ELR (cell line): ENCODE data around the gene CALML6.

ENCODE experiments used
- DNase-seq: peaks from one replicate; pipeline ENCODE4 v3.0.0-alpha.2; 2015; ENCODE audit warnings: low read depth

CALML6 gene

GRCh38 chr1:1911350-1912041 is 3.6 kb upstream of the CALML6 start:
- no peak for DNase-seq

- no peak for DNase-seq
These were observed 724 bp upstream of the CALML6 start for GRCh38 chr1:1914101-1914970.

DNA sequence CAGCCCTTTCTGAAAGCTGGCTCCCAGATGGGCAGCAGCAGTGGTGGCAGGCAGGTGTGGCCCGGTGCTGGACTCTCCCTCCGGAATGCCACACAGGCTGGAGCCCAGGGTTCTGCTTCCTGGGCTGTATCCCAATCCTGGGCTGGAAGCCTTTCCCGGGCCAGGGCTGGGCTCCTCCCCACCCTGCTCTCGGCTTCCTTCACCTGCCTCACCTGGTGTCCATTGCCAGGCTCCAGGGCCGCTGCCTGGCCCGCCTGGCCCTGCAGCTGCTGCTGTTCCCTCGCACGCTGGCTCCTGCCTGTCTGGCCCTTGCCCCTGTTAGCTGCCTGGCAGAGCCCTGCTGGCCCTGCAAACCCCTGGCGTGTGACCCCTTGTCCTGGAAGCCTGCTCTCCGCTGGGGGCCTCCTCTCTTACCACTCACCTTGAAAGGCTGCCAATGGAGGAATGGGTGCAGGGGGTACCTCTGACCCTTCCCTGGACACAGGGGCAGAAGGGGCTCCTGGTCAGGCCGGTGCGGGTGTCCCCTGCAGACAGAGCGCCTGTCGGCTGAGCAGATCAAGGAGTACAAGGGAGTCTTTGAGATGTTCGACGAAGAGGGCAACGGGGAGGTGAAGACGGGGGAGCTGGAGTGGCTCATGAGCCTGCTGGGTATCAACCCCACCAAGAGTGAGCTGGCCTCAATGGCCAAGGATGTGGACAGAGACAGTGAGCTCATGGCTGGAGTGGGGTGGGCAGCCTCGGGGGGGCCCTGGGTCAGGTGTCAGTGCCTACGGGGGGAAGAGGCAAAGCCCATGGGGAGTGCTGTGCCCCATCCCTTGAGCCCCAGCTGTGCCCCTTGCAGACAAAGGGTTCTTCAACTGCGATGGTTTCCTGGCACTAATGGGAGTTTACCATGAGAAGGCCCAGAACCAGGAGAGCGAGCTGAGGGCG is 1.1 kb downstream of the CALML6 start:
- no peak for DNase-seq

GRCh38 chr1:1916851-1917251 is 1.8 kb downstream of the CALML6 start:
- no peak for DNase-seq

GRCh38 chr1:1917304-1917976 is 2.4 kb downstream of the CALML6 start:
- no peak for DNase-seq

DNA sequence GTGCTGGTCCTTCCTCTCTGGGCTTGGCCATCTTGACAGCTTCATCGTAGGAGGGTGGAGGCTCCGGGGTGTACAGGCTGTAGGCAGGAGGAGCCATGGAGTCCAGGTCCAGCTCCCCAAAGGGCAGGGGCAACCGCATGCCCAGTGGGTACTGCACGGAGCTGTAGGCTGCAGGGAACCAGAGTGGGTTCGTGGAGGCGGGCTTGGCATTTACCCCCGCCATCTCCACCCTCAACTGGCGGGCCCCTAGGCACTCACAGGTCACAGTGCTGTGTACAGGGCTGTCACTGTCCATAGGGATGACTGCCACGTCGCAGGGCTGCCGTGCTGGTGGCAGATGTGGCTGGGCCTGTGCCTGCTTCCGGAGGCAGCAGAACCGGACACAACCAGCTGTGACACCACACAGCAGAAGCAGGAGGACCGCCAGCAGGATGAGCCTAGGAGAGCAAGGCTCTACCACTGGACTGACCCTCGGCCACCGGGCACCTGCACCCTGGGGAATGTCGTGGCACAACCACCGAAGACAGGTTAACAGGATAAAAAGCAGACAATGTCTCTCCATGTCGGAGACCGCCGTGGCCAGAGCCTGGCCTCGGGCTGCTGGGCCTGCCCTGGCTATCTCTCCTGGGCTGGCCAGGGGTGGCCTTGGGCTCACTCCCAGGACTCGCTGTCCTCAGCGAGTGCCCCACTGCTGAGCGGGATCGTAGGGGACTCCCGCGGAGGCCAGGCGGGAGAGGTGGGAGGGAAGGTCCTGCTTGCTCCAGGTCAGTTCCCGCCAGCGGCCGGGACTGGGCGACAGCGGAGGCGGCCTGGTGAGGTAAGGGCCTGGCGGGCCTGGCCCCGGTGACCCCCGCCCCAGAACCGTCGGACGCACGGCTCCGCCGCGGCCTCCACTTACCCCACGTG is 3.2 kb downstream of the CALML6 start:
- no peak for DNase-seq

GRCh38 chr1:1918901-1919303 is 3.8 kb downstream of the CALML6 start, which contains the start of gene TMEM52:
Gene TMEM52 (minus strand): TSS chr1:1919279. CDS start chr1:1919265, 14 bp downstream.
- DNase-seq: no peak

DNA sequence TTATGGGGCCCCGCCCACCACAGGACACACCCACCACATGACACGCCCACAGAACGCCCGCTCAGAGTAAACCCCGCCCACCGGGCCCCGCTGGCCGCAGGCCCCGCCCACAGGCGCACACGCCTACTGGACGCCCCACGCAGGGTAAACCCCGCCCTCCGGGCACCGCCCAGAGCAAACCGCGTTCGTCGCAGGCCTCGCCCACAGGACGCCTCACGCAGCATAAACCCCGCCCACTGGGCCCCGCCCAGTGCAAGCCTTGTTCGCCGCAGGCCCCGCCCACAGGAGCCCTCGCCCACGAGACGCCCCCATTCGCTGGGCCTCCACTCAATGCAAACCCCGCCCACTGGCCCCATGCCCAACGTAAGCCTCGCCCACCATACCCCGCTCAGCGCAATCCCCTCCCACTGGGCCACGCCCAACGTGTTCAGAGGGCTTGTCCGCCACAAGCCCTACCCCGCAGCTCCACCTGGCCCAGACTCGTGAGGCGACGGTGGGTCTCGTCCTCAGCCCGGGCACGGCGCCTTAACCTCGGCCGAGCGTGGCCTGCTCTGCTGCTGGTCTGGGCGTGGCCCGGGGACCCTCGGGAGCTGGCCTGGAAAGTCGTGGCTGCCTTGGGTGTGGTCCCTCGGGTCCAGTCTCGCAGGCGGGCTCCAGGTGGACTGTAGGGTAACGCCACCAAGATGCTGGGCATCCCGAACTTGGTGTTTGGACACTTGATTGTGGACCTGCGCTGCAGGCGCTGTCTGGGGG is 4.4 kb downstream of the CALML6 start:
- peak; percentile 94 for DNase-seq

GRCh38 chr1:1920057-1920607 is 5.1 kb downstream of the CALML6 start:
- DNase-seq: no peak

DNA sequence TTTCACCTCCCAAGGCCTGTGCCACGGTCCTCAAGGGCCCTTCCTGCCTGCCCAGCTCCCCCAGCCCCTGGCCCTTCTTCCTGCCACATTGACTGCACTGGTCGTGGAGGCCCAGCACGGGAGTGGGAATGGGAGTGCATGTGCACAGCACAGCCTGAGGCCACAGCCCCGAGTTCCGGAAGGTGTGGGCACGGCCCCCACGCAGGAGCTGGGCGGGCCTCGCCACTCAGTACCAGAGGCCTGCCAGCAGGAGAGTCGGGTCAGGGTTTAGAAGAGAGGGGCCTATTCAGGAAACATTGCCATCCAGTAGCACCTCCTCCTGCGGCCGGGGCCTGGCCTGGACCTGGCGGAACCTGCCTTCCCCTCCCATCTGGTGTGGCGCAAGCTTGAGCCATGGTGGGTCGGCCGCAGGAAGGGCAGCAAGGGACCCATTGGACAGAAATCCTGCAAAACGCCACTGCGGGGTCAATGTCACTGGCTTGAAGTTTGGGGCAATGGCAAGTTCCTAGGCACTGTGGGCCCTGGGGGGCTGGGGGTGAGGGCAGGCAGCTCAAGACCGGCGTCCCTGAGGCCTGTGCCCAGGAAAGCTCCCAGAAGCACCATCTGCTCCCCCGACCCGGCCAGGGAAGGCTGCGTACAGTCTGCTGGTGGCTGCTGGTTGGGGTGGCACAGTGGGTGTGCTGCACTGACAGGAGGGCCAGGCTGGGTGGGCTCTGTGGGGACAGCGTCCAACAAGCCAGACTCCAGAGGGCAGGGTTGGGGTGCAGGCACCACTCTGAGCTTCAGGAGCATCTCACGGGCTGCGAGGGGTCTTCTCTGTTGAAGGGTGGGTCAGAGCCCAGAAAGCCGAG is 5.8 kb downstream of the CALML6 start:
- no peak for DNase-seq

- no peak for DNase-seq
These were observed 6.4 kb downstream of the CALML6 start for GRCh38 chr1:1921459-1921862.

GRCh38 chr1:1921901-1922701 is 7.0 kb downstream of the CALML6 start:
- DNase-seq: no peak

DNA sequence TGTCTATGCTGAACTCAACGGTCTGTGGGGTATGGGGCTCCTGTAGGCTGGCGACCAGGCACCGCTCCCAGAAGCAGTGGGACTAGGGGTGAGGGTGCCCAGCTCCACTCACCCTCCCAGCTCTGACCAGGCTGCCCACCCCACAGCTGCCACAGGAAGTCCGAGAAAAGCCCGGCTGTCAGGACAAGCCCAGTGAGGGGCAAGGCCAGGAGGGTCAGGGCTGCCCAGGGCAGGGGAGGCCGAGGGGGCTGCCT is 7.6 kb downstream of the CALML6 start:
- no peak for DNase-seq

DNA sequence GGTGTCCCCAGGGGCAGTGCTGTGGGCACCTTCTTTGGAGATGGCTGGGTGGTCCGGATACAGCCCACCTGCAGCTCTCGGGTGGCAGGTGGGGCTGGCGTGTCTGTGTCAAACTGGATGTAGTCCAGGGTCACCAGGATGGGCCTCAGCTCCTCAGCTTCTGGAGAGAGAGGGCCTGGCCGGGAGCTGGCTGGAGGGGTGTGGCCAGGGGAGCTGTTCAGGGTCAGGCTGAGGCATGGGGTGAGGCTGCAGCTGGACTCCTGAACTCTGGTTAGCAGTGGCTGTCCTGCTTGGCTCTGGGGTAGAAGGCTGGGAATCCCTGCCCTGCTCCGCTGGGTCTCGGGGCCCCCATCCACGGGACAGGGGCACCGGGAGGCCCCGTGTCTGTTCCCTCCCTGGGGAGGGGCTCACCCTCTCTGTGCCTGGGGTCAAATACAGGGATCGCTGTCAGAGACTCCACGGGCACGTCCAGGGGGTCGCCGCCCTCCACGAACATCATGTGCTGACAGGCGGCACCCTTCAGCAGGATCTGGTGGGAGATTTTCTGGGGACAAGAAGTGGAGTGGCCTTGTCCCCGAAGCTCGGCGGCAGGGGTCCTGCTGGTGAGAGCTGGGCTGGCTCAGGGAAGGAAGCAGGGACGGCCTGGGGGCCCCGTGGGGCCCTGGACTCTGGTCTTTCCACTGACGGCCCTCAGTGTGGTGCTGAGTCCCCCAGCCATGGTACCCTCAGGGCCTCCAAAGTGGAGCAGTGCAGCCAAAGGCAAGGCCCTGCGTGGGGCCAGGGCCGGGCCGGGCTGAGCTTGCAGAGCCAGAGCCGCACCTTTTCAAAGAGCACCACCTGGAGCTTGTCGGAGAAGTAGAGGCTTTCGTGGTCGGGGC is 8.1 kb downstream of the CALML6 start:
- no peak for DNase-seq

DNA sequence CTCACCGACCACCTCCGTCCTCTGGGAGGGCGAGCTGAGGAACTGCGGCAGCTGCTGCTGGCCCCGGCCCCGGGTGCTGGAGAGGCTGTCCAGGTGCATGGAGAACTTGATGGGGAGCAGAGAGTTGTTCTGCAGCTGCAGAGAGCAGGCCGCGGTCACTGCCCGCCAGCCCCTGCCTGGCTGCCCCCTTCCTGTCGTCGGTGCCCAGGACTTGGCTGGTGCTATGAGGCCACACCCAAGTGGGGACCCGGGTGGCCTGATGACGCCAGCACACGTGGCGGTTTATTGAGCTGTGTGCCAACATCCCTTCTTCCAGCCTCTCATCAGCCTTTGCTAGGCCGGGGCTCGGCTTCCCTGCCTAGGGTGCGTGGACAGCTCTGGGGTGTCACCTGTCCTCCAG is 9.3 kb downstream of the CALML6 start:
- DNase-seq: no peak

GRCh38 chr1:1924849-1925248 is 9.8 kb downstream of the CALML6 start:
- no peak for DNase-seq
